ENCODE measurements around the gene CHAC2. TPM values are rescaled to one million over a fixed set of nuclear protein-coding genes. Genes with fewer than 3 reads are reported as not detected.
A peak's percentile ranks its signal among the peaks of the same experiment; 100 is the strongest.

Gene CHAC2
- total and polyA plus RNA-seq, 9 of the 15 experiments (the other 6 are each of a cell fraction or from before 2014, with no cell fraction given), result 9.8 to 35.6 (median 18.2) TPM

DNA sequence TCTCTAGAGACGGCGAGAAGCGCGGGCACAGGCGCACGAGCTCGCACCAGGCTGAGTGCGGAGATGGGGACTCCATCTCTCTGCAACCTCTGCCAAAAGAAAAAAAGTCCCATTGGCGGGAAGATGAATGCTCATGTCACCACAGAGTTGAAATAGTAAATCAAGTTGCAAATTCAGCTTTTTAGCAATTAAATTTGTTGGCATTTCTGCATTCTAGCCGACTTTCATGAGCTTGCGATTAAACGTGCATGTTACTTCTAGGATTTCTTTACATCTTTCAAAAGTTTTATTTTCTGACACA lies 588 bp downstream of the CHAC2 start:
- Histone ChIP-seq H3K27ac (ENCODE audit: extremely low read depth, low read depth, low read length) (peak overlapping the region; percentile 90), H2AFZ (ENCODE audit: low read depth, low read length) (peak overlapping the region; percentile 94), H3K9ac (ENCODE audit: insufficient read depth in 1 of 2, low read depth in 2 of 2, low read length in 2 of 2) (peak overlapping the region; percentile 83 to 96), H3K4me3 (peak overlapping the region; percentile 62), H3K4me2 (ENCODE audit: insufficient read depth, low read length) (peak overlapping the region; percentile 83), H3K27me3 (ENCODE audit: control insufficient read depth in 2 of 2, insufficient read depth in 2 of 2, low read length in 2 of 2) (no peaks in the 10 kb centered on the region), H3K9me1 (ENCODE audit: control insufficient read depth, insufficient read depth, low read length) (no peaks in the 10 kb centered on the region), H3K36me3 (ENCODE audit: control insufficient read depth, insufficient read depth, low read length) (peaks cover 24% of the 10 kb centered on the region; the same call in 2 of the 3 replicates), H3K79me2 (ENCODE audit: control insufficient read depth, insufficient read depth, low read length) (peaks cover 73% of the 10 kb centered on the region), H4K20me1 (replicated peaks; ENCODE audit: control insufficient read depth, insufficient read depth, low read length) (no peaks in the 10 kb centered on the region; the same call in 1 of the 2 replicates), H3K9me3 (replicated peaks; ENCODE audit: control insufficient read depth, insufficient read depth, low read depth, low read length) (no peaks in the 10 kb centered on the region), H3K4me1 (replicated peaks in 1 of 2; ENCODE audit: control insufficient read depth in 2 of 2, insufficient read depth in 2 of 2, low read length in 2 of 2) (peaks cover 0 to 34% of the 10 kb centered on the region in 2 experiments; a peak in 3 of 5 replicates)
- 0% methylated on average over 12 of the region's 12 CpGs for WGBS (ENCODE audit: insufficient coverage, low coverage, missing lambda C conversion rate)
- CTCF ChIA-PET (ENCODE audit: low intra/inter-chr PET ratio), result no interaction called here
- ATAC-seq (peak; percentile 65), FAIRE-seq (no peak), DNase-seq (ENCODE audit: extremely low read depth in 1 of 4, low spot score in 3 of 4) (peak in 2 of 4 experiments; percentile 43 to 54)
- BruUV-seq (replicated peaks), result no TSS peak
- intact Hi-C loops (cut with micrococcal nuclease) (loop anchor here (5.0 kb wide), 1 partner anchor 101 kb away; no protein-coding TSS in a partner anchor), in situ Hi-C loops (cut with MboI) (no loop called here)
- POLR2A ChIA-PET, result interaction anchor here (0.7 to 4.3 kb wide), 9 partner anchors 10 to 137 kb away, joined by 3 to 45 read pairs (median 5); partner anchors contain the start of genes ASB3 and ERLEC1
- TF ChIP-seq, protein P1, sequence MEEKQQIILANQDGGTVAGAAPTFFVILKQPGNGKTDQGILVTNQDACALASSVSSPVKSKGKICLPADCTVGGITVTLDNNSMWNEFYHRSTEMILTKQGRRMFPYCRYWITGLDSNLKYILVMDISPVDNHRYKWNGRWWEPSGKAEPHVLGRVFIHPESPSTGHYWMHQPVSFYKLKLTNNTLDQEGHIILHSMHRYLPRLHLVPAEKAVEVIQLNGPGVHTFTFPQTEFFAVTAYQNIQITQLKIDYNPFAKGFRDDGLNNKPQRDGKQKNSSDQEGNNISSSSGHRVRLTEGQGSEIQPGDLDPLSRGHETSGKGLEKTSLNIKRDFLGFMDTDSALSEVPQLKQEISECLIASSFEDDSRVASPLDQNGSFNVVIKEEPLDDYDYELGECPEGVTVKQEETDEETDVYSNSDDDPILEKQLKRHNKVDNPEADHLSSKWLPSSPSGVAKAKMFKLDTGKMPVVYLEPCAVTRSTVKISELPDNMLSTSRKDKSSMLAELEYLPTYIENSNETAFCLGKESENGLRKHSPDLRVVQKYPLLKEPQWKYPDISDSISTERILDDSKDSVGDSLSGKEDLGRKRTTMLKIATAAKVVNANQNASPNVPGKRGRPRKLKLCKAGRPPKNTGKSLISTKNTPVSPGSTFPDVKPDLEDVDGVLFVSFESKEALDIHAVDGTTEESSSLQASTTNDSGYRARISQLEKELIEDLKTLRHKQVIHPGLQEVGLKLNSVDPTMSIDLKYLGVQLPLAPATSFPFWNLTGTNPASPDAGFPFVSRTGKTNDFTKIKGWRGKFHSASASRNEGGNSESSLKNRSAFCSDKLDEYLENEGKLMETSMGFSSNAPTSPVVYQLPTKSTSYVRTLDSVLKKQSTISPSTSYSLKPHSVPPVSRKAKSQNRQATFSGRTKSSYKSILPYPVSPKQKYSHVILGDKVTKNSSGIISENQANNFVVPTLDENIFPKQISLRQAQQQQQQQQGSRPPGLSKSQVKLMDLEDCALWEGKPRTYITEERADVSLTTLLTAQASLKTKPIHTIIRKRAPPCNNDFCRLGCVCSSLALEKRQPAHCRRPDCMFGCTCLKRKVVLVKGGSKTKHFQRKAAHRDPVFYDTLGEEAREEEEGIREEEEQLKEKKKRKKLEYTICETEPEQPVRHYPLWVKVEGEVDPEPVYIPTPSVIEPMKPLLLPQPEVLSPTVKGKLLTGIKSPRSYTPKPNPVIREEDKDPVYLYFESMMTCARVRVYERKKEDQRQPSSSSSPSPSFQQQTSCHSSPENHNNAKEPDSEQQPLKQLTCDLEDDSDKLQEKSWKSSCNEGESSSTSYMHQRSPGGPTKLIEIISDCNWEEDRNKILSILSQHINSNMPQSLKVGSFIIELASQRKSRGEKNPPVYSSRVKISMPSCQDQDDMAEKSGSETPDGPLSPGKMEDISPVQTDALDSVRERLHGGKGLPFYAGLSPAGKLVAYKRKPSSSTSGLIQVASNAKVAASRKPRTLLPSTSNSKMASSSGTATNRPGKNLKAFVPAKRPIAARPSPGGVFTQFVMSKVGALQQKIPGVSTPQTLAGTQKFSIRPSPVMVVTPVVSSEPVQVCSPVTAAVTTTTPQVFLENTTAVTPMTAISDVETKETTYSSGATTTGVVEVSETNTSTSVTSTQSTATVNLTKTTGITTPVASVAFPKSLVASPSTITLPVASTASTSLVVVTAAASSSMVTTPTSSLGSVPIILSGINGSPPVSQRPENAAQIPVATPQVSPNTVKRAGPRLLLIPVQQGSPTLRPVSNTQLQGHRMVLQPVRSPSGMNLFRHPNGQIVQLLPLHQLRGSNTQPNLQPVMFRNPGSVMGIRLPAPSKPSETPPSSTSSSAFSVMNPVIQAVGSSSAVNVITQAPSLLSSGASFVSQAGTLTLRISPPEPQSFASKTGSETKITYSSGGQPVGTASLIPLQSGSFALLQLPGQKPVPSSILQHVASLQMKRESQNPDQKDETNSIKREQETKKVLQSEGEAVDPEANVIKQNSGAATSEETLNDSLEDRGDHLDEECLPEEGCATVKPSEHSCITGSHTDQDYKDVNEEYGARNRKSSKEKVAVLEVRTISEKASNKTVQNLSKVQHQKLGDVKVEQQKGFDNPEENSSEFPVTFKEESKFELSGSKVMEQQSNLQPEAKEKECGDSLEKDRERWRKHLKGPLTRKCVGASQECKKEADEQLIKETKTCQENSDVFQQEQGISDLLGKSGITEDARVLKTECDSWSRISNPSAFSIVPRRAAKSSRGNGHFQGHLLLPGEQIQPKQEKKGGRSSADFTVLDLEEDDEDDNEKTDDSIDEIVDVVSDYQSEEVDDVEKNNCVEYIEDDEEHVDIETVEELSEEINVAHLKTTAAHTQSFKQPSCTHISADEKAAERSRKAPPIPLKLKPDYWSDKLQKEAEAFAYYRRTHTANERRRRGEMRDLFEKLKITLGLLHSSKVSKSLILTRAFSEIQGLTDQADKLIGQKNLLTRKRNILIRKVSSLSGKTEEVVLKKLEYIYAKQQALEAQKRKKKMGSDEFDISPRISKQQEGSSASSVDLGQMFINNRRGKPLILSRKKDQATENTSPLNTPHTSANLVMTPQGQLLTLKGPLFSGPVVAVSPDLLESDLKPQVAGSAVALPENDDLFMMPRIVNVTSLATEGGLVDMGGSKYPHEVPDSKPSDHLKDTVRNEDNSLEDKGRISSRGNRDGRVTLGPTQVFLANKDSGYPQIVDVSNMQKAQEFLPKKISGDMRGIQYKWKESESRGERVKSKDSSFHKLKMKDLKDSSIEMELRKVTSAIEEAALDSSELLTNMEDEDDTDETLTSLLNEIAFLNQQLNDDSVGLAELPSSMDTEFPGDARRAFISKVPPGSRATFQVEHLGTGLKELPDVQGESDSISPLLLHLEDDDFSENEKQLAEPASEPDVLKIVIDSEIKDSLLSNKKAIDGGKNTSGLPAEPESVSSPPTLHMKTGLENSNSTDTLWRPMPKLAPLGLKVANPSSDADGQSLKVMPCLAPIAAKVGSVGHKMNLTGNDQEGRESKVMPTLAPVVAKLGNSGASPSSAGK (IDR thresholded peaks at IDR 0.05), result peak; percentile 1; the same call in 1 of the 2 replicates
- no peak for TF ChIP-seq CBX1 (IDR thresholded peaks at IDR 0.05; ENCODE audit: low read depth)
- TF ChIP-seq, protein P2, sequence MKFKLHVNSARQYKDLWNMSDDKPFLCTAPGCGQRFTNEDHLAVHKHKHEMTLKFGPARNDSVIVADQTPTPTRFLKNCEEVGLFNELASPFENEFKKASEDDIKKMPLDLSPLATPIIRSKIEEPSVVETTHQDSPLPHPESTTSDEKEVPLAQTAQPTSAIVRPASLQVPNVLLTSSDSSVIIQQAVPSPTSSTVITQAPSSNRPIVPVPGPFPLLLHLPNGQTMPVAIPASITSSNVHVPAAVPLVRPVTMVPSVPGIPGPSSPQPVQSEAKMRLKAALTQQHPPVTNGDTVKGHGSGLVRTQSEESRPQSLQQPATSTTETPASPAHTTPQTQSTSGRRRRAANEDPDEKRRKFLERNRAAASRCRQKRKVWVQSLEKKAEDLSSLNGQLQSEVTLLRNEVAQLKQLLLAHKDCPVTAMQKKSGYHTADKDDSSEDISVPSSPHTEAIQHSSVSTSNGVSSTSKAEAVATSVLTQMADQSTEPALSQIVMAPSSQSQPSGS (CRISPR knock-in tag; IDR thresholded peaks at IDR 0.05), result no peak
- no peak for TF ChIP-seq NFYB (IDR thresholded peaks at IDR 0.05; ENCODE audit: extremely low read depth, insufficient read length)
- no peak for TF ChIP-seq NCOR1 (IDR thresholded peaks at IDR 0.05)
- no peak for TF ChIP-seq ETS1 (conservative IDR thresholded peaks at IDR 0.05; ENCODE audit: control insufficient read depth, low read depth, low read length)
- no peak for TF ChIP-seq NR3C1 (CRISPR knock-in tag; IDR thresholded peaks at IDR 0.05)
- no peak for TF ChIP-seq ZNF354B (CRISPR knock-in tag; IDR thresholded peaks at IDR 0.05)

All from K562 (cell line).